Prostate gland (tissue), 2 donors: ENCODE measurements around the gene ZNF165.

Experiments used
- POLR2A ChIP-seq: fragments of 450-650 bp; IDR thresholded peaks from one replicate; pipeline ENCODE4 v1.6.1; 2016; ENCODE audit warnings: antibody characterized with exemption, mild to moderate bottlenecking
- POLR2AphosphoS5 ChIP-seq: sonication (generic); formaldehyde crosslinking; IDR thresholded peaks from one replicate; pipeline ENCODE4 v1.6.1; 2017; ENCODE audit warnings: antibody characterized with exemption
- TF ChIP-seq, protein P1 (sequence below), 4 experiments: fragments of 200-600 bp in 2 of 4; fragments of 450-650 bp in 2 of 4; sonication (generic) in 2 of 4; IDR thresholded peaks; 1 replicate in 3 of 4; 2 replicates in 1 of 4; pipeline ENCODE4 v1.5.1; 2016 to 2019; ENCODE audit warnings: antibody characterized with exemption in 4 of 4, mild to moderate bottlenecking in 2 of 4, moderate library complexity in 2 of 4

DNA sequence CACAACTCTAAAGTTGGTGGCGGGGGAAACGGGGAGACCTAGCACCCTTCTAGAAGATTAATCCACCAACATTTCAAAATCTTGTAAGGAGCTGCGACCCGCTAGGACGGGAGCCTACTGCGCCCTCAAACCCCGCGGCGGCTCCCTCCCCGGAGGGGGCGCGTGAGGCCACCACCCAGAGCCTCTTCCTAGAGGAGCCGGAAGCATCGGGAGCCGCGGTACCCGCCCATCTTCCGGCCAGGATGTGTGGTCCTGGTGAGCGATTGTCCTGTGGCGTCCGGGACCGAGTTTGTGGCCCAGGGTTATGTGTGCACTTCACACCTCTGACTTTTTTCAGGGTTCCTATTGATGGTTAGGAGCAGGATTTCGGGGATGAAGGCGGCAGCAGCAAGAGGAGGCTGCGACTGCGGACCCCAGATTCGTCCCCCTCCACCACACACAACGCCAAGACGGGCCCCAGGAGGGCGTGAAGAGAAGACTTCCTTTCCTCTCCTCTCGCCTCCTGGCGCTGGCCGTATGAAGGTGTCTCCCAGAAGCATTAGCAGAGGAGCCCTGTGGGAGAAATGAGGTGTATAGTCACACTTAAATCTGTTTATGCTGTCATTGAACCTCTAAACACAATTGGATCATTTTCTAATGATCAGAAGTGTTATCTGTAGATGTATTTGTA, 10.7 kb downstream of the ZNF165 start:
- TF ChIP-seq, protein P1, sequence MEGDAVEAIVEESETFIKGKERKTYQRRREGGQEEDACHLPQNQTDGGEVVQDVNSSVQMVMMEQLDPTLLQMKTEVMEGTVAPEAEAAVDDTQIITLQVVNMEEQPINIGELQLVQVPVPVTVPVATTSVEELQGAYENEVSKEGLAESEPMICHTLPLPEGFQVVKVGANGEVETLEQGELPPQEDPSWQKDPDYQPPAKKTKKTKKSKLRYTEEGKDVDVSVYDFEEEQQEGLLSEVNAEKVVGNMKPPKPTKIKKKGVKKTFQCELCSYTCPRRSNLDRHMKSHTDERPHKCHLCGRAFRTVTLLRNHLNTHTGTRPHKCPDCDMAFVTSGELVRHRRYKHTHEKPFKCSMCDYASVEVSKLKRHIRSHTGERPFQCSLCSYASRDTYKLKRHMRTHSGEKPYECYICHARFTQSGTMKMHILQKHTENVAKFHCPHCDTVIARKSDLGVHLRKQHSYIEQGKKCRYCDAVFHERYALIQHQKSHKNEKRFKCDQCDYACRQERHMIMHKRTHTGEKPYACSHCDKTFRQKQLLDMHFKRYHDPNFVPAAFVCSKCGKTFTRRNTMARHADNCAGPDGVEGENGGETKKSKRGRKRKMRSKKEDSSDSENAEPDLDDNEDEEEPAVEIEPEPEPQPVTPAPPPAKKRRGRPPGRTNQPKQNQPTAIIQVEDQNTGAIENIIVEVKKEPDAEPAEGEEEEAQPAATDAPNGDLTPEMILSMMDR (IDR thresholded peaks at IDR 0.05) = no peak
- TF ChIP-seq POLR2AphosphoS5 (no peak), POLR2A (no peak)
